Measurements from ENCODE around the gene HSPA1B. TPM values are rescaled to one million over a fixed set of nuclear protein-coding genes. Genes with fewer than 3 reads are reported as not detected.

The HSPA1B gene
- total and polyA plus RNA-seq, 2 of the 4 experiments (the other 2 are of a cell fraction): 61.1 to 93.6 TPM

DNA sequence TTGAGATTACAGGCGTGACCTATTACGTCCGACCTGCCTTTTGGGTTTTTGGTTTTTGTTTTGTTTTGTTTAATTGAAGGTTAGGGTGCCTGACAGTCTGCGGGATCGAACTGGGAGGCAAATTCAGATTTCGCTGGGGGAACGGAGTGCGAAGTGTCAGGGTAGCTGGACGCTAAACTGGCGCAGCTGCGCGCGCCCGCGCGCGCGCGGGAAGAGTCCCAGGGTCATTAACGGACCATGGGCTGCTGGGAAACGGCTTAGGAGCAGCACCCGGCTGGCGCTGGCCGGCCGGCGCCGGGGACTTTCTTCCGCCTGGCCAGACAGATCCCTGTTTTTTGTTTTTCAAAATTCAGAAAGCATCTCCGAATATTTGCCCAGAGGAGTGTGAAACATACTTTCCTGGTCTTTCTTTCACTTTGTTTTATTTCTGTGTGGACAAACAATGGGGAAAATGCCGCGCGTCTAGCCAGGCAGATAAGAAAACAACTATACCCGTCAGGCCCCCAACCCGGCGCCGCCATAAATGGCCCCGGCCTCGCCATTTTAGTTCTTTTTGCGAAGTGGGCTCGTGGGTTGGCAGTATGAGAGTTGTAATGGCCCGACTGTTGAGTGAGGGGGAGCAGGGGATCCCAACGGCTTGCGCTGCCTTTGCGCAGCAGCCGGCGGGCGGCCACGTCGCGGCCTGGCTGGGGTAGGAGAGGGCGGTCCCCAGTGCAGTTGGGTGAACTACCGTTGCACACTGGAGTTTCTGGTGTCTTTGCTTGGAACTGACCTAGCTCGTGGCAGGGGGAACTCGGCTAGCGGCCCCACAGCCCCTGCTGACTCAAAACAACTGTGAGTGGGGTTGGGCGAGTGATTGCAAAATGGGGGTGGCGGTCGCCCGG, 7.1 kb downstream of the HSPA1B start (continued):
- TF ChIP-seq SMC3 (IDR thresholded peaks at IDR 0.05; ENCODE audit: low read depth, low read length) (no peak), CHD1 (IDR thresholded peaks at IDR 0.05; ENCODE audit: low read depth, low read length) (no peak), RAD21 (IDR thresholded peaks at IDR 0.05; ENCODE audit: low read length) (no peak), NFE2L2 (IDR thresholded peaks at IDR 0.05; ENCODE audit: low read depth, low read length) (no peak)

All from IMR-90 (cell line).